ENCODE measurements around the gene VENTX. TPM values are rescaled to one million over a fixed set of nuclear protein-coding genes. Genes with fewer than 3 reads are reported as not detected.

VENTX gene
- total RNA-seq, 1 experiment from 2014 or later = 28.0 TPM

DNA sequence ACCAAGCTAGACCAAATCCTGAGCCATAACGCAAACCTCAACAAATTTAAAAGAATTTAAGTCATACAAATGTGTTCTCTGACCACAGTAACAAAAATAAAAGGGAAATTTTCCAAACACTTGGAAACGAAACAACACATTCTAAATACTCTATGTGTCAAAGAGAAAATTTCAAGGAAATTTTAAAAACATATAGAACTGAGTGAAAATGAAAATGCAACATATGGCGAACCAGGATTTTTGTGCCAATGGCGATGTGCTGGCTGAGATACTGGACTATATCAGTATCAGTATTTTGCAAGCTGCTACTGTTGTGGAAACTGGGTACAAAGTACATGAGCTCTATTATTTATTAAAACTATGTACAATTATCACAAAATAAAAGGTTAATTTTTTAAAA lies 43.5 kb upstream of the VENTX start (continued):
- TF ChIP-seq SOX15 (CRISPR knock-in tag; IDR thresholded peaks at IDR 0.05) (no peak), KAT7 (CRISPR knock-in tag; IDR thresholded peaks at IDR 0.05; ENCODE audit: borderline replicate concordance) (no peak), ZNF263 (CRISPR knock-in tag; IDR thresholded peaks at IDR 0.05; ENCODE audit: low read depth) (no peak), RELA (CRISPR knock-in tag; IDR thresholded peaks at IDR 0.05; ENCODE audit: borderline replicate concordance) (no peak), ZNF317 (CRISPR knock-in tag; IDR thresholded peaks at IDR 0.05; ENCODE audit: borderline replicate concordance, low read depth) (no peak)
- TF ChIP-seq, protein P1, sequence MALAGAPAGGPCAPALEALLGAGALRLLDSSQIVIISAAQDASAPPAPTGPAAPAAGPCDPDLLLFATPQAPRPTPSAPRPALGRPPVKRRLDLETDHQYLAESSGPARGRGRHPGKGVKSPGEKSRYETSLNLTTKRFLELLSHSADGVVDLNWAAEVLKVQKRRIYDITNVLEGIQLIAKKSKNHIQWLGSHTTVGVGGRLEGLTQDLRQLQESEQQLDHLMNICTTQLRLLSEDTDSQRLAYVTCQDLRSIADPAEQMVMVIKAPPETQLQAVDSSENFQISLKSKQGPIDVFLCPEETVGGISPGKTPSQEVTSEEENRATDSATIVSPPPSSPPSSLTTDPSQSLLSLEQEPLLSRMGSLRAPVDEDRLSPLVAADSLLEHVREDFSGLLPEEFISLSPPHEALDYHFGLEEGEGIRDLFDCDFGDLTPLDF (CRISPR knock-in tag; IDR thresholded peaks at IDR 0.05) = no peak
- TF ChIP-seq, protein P2, sequence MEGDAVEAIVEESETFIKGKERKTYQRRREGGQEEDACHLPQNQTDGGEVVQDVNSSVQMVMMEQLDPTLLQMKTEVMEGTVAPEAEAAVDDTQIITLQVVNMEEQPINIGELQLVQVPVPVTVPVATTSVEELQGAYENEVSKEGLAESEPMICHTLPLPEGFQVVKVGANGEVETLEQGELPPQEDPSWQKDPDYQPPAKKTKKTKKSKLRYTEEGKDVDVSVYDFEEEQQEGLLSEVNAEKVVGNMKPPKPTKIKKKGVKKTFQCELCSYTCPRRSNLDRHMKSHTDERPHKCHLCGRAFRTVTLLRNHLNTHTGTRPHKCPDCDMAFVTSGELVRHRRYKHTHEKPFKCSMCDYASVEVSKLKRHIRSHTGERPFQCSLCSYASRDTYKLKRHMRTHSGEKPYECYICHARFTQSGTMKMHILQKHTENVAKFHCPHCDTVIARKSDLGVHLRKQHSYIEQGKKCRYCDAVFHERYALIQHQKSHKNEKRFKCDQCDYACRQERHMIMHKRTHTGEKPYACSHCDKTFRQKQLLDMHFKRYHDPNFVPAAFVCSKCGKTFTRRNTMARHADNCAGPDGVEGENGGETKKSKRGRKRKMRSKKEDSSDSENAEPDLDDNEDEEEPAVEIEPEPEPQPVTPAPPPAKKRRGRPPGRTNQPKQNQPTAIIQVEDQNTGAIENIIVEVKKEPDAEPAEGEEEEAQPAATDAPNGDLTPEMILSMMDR (IDR thresholded peaks at IDR 0.05) = no peak
- TF ChIP-seq, protein P3, sequence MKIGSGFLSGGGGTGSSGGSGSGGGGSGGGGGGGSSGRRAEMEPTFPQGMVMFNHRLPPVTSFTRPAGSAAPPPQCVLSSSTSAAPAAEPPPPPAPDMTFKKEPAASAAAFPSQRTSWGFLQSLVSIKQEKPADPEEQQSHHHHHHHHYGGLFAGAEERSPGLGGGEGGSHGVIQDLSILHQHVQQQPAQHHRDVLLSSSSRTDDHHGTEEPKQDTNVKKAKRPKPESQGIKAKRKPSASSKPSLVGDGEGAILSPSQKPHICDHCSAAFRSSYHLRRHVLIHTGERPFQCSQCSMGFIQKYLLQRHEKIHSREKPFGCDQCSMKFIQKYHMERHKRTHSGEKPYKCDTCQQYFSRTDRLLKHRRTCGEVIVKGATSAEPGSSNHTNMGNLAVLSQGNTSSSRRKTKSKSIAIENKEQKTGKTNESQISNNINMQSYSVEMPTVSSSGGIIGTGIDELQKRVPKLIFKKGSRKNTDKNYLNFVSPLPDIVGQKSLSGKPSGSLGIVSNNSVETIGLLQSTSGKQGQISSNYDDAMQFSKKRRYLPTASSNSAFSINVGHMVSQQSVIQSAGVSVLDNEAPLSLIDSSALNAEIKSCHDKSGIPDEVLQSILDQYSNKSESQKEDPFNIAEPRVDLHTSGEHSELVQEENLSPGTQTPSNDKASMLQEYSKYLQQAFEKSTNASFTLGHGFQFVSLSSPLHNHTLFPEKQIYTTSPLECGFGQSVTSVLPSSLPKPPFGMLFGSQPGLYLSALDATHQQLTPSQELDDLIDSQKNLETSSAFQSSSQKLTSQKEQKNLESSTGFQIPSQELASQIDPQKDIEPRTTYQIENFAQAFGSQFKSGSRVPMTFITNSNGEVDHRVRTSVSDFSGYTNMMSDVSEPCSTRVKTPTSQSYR (CRISPR knock-in tag; IDR thresholded peaks at IDR 0.05) = no peak

DNA sequence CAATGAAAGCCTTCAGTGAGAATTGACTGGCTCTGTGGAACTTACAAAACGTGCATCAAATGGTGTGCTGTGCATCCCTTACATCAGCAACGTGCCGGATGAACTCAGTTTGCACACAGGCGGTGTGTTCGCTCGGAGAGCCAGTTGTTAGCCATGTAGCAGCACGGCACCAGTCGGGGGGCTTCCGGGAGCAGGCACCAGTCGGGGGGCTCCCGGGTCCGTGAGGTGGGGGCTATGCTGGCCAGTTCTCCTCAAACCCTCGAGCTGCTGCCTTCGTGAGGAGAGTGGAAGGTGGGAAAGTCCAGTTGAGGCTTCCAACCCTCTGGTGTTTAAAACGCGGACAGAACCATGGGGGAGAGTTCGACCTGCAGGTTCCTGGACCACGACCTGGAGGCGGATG lies 42.6 kb upstream of the VENTX start:
- H3K27me3 Mint-ChIP-seq (ENCODE audit: low read depth) = peaks cover 12% of the 10 kb centered on the region
- no peak overlapping the region for H3K4me3 Mint-ChIP-seq
- POLR2A ChIA-PET = no interaction called here
- CTCF ChIA-PET = no interaction called here
- H3K27ac Mint-ChIP-seq = no peak overlapping the region
- ATAC-seq (no peak), DNase-seq (ENCODE audit: low spot score) (no peak)
- peaks cover 26% of the 10 kb centered on the region for H3K36me3 Mint-ChIP-seq
- H3K9me3 Mint-ChIP-seq = peaks cover 28% of the 10 kb centered on the region
- H3K4me1 Mint-ChIP-seq = no peaks in the 10 kb centered on the region
- TF ChIP-seq NFYB (CRISPR knock-in tag; conservative IDR thresholded peaks at IDR 0.05; ENCODE audit: low read depth) (no peak), HMGA2 (CRISPR knock-in tag; IDR thresholded peaks at IDR 0.05) (no peak), ZNF263 (CRISPR knock-in tag; IDR thresholded peaks at IDR 0.05; ENCODE audit: low read depth) (no peak), NR1H2 (CRISPR knock-in tag; IDR thresholded peaks at IDR 0.05) (no peak), ZNF232 (CRISPR knock-in tag; IDR thresholded peaks at IDR 0.05) (no peak), ZNF121 (CRISPR knock-in tag; IDR thresholded peaks at IDR 0.05) (no peak), NR3C1 (CRISPR knock-in tag; conservative IDR thresholded peaks at IDR 0.05; ENCODE audit: low read depth) (no peak), MXD4 (CRISPR knock-in tag; IDR thresholded peaks at IDR 0.05; ENCODE audit: borderline replicate concordance) (no peak)
- TF ChIP-seq, protein P4, sequence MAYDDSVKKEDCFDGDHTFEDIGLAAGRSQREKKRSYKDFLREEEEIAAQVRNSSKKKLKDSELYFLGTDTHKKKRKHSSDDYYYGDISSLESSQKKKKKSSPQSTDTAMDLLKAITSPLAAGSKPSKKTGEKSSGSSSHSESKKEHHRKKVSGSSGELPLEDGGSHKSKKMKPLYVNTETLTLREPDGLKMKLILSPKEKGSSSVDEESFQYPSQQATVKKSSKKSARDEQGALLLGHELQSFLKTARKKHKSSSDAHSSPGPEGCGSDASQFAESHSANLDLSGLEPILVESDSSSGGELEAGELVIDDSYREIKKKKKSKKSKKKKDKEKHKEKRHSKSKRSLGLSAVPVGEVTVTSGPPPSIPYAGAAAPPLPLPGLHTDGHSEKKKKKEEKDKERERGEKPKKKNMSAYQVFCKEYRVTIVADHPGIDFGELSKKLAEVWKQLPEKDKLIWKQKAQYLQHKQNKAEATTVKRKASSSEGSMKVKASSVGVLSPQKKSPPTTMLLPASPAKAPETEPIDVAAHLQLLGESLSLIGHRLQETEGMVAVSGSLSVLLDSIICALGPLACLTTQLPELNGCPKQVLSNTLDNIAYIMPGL (CRISPR knock-in tag; IDR thresholded peaks at IDR 0.05) = no peak
- TF ChIP-seq, protein P5, sequence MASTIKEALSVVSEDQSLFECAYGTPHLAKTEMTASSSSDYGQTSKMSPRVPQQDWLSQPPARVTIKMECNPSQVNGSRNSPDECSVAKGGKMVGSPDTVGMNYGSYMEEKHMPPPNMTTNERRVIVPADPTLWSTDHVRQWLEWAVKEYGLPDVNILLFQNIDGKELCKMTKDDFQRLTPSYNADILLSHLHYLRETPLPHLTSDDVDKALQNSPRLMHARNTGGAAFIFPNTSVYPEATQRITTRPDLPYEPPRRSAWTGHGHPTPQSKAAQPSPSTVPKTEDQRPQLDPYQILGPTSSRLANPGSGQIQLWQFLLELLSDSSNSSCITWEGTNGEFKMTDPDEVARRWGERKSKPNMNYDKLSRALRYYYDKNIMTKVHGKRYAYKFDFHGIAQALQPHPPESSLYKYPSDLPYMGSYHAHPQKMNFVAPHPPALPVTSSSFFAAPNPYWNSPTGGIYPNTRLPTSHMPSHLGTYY (CRISPR knock-in tag; IDR thresholded peaks at IDR 0.05) = no peak
- TF ChIP-seq, protein P3 (CRISPR knock-in tag; IDR thresholded peaks at IDR 0.05) = no peak
- TF ChIP-seq, protein P6, sequence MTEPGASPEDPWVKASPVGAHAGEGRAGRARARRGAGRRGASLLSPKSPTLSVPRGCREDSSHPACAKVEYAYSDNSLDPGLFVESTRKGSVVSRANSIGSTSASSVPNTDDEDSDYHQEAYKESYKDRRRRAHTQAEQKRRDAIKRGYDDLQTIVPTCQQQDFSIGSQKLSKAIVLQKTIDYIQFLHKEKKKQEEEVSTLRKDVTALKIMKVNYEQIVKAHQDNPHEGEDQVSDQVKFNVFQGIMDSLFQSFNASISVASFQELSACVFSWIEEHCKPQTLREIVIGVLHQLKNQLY (CRISPR knock-in tag; IDR thresholded peaks at IDR 0.05) = no peak
- TF ChIP-seq, protein P7, sequence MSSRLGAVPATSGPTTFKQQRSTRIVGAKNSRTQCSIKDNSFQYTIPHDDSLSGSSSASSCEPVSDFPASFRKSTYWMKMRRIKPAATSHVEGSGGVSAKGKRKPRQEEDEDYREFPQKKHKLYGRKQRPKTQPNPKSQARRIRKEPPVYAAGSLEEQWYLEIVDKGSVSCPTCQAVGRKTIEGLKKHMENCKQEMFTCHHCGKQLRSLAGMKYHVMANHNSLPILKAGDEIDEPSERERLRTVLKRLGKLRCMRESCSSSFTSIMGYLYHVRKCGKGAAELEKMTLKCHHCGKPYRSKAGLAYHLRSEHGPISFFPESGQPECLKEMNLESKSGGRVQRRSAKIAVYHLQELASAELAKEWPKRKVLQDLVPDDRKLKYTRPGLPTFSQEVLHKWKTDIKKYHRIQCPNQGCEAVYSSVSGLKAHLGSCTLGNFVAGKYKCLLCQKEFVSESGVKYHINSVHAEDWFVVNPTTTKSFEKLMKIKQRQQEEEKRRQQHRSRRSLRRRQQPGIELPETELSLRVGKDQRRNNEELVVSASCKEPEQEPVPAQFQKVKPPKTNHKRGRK (CRISPR knock-in tag; IDR thresholded peaks at IDR 0.05; ENCODE audit: borderline replicate concordance) = no peak
- TF ChIP-seq, protein P8, sequence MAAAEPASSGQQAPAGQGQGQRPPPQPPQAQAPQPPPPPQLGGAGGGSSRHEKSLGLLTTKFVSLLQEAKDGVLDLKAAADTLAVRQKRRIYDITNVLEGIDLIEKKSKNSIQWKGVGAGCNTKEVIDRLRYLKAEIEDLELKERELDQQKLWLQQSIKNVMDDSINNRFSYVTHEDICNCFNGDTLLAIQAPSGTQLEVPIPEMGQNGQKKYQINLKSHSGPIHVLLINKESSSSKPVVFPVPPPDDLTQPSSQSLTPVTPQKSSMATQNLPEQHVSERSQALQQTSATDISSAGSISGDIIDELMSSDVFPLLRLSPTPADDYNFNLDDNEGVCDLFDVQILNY (CRISPR knock-in tag; IDR thresholded peaks at IDR 0.05) = no peak
